Measurements from ENCODE around the gene FILIP1.

DNA sequence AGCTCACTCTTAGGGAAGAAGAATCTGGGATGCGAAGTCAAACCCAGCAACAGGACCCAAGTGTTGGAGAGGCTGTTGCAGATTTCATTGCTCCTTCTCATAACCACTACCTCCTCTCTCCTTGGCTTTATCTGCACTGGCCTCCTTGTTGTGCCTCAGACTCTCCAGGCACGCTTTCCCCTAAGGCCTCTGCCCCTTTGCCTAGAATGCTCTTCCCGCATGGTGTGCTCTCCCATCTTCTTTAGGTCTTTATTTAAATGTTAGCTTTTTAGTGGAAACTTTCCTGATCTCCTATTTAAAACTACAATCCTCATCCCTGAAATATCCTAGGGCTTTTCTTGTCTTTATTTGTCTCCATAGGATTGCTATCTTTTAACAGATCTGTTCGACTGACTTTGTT is 114.1 kb downstream of the FILIP1 start:
- TF ChIP-seq NR3C1 (CRISPR knock-in tag; conservative IDR thresholded peaks at IDR 0.05; ENCODE audit: low read depth) (no peak), TEAD4 (CRISPR knock-in tag; IDR thresholded peaks at IDR 0.05) (no peak), TCF7 (CRISPR knock-in tag; IDR thresholded peaks at IDR 0.05; ENCODE audit: low read depth) (no peak)
- TF ChIP-seq, protein P1, sequence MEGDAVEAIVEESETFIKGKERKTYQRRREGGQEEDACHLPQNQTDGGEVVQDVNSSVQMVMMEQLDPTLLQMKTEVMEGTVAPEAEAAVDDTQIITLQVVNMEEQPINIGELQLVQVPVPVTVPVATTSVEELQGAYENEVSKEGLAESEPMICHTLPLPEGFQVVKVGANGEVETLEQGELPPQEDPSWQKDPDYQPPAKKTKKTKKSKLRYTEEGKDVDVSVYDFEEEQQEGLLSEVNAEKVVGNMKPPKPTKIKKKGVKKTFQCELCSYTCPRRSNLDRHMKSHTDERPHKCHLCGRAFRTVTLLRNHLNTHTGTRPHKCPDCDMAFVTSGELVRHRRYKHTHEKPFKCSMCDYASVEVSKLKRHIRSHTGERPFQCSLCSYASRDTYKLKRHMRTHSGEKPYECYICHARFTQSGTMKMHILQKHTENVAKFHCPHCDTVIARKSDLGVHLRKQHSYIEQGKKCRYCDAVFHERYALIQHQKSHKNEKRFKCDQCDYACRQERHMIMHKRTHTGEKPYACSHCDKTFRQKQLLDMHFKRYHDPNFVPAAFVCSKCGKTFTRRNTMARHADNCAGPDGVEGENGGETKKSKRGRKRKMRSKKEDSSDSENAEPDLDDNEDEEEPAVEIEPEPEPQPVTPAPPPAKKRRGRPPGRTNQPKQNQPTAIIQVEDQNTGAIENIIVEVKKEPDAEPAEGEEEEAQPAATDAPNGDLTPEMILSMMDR (IDR thresholded peaks at IDR 0.05) = no peak
- TF ChIP-seq, protein P2, sequence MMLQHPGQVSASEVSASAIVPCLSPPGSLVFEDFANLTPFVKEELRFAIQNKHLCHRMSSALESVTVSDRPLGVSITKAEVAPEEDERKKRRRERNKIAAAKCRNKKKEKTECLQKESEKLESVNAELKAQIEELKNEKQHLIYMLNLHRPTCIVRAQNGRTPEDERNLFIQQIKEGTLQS (CRISPR knock-in tag; conservative IDR thresholded peaks at IDR 0.05) = no peak
- TF ChIP-seq, protein P3, sequence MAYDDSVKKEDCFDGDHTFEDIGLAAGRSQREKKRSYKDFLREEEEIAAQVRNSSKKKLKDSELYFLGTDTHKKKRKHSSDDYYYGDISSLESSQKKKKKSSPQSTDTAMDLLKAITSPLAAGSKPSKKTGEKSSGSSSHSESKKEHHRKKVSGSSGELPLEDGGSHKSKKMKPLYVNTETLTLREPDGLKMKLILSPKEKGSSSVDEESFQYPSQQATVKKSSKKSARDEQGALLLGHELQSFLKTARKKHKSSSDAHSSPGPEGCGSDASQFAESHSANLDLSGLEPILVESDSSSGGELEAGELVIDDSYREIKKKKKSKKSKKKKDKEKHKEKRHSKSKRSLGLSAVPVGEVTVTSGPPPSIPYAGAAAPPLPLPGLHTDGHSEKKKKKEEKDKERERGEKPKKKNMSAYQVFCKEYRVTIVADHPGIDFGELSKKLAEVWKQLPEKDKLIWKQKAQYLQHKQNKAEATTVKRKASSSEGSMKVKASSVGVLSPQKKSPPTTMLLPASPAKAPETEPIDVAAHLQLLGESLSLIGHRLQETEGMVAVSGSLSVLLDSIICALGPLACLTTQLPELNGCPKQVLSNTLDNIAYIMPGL (CRISPR knock-in tag; IDR thresholded peaks at IDR 0.05) = no peak
